Stimulated activated CD8-positive, alpha-beta memory T cell treated with anti-CD3 and anti-CD28 coated beads, Interleukin-12 subunit alpha, Interleukin-12 subunit beta, amount 100 ng/mL, for 1 hour (primary cell): Measurements from ENCODE around the gene ZNF180.
"Not testable (repeated sequence)": the region's sequence is repeated elsewhere in the genome, so short reads cannot be mapped to it uniquely, and the experiment has no call there.

ENCODE experiments used
- DNase-seq: peaks from one replicate; pipeline ENCODE4 v3.0.0-alpha.2; 2020; ENCODE audit warnings: low read depth

ZNF180 gene

DNA sequence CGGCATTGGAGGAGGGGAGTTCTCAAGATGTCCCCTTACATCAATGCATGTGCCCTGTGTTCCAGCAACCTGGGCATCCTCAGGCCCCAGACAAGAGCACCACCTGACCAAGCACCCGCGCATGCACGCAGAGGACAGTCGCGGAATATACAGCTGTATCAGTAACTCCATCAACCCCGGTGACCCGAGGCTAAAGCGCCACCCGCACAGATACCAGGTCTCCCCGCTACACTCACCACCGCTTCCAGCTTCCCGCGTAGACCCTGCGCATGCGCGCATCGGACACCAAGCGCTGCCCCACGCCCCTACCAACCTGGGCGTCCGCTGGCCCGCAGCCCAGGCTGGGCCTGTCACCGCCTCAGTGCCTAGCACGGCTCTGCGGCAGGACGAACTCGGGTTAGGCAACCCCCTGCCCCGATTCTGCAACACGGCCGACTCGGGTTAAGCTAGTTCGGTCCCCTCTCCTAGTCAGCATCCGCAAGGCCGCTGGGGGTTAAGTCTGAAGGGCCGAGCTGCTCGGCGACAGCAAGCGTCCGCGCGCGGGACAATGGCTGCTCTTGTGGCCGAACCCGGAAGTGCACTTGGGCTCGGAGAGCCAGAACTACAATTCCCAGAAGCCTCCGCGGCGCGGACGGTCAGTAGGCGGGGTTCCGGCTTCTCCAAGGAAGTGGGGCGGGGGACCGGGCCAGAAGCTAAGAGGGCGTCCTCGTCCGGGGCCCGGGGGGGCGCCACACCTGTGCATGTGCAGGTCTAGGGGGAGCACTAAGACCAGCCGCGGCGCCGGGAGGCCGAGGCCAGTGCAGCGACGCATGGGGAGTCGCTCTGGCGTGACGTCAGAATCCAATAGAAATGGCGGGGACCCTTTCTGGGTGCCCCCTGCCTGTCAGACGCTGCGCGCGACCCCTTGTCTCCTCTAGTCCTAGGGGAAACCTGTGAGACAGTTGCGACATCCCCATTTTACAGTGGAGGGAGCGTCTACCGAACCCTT, at the start of gene ZNF180:
Gene ZNF180, minus strand, starts transcription at position 561 of the 988 bp plus-strand sequence. CDS start 3,188 bp downstream, outside the sequence.
- DNase-seq, result peak; percentile 94

DNA sequence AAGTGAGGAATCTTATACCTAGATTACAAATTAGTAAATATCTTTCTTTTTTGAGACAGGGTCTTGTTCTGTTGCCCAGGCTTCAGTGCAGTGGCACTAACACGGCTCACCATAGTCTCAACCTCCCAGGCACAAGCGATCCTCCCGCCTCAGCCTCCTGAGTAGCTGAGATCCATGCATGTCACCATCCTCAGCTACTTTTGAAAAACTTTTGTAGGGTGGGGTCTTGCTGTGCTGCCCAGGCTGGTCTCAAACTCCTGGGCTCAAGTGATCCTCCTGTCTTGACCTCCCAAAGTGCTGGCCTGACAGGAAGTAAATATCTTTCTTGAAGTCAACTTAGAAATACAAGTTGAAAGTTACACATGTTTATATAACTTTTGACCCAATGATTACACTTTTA, 49.2 kb upstream of the ZNF180 start:
- no peak for DNase-seq

DNA sequence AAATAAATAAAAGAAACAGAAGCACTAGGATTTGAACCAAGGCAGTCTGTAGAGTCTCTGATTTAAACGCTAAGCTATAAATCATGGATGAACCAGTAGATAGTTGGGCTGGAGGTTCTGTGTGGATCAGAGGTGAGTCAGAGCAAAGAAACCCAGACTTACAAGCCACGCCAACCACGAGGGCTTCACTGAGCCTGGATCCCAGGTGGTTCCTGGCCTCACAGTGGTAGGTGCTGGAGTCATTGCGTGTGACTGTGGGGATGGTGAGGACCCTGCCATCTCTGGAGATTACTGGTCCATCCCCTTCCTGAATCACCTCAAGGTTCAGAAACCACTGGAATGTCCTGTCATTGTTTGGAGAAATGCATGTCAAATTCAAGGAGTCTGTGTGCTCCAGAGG, 48.4 kb upstream of the ZNF180 start:
- DNase-seq, result no peak

DNA sequence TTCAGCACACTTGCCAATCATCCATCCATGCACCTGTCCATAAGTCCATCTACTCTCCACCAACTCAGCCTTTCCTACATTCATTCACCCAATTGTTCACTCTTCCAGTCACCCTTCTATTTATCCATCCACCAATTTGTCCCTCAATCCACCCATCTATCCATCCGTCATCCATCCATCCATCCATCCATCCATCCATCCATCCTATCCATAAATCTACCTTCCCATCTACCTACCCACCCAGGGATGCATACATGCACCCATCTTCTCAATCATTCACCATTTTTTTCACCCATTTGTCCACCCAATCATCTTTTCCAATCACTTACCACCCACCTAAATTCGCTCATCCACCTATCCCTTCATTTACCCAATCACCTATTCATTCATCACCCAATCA, 43.7 kb upstream of the ZNF180 start:
- no peak for DNase-seq

DNA sequence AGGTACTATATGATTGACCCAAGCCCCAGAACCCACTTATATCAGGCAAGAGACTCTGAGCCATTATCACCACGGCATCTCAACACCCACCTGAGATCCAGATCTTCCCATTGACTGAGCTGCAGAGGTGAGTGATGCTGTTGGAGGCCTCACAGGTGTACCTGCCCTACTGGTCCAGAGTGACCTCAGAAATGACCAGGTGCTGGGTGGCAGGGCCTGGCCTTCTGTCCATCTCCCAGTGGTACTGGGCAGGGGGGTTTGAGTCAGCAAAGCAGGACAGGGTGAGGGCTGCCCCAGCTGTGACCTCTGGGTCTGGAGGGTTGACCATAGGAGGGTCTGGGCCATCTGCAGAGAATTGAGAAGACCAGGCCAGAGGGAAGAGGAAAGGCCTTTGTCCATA, 42.3 kb upstream of the ZNF180 start:
- DNase-seq, result no peak

DNA sequence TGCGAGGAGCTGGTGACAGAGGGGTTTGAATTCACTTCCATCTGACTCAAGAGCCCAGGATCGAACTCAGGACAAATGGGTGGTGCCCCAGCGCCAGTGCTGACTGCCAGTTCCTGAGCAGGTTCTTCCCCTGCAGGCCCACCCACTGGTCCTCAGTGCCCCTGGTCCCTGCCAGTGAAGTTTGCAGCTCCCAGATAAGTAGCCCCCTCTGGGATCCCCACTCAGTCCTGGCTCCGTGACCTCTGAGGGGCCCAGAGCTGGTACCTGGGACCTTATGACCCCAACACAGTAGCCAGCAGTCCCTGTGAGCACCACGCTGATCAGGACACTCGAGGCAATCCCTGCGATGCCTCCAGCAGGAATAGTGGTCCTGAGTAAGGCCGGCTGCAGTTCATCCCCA, 40.4 kb upstream of the ZNF180 start:
- no peak for DNase-seq

DNA sequence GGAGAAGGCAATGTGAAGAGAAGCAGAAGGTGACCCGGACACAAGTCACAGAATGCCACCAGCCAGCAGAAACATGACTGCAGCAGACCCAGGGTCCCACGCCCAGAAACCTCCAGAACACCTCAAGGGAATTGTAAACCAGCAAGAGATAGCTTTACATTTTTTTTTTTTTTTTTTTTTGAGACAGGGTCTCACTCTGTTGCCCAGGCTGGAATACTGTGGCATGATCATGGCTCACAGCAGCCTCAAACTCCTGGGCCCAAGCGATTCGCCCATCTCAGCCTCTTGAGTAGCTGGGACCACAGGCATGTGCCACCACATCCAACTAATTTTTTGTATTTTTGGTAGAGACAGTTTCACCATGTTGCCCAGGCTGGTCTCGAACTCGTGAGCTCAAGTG, 39.7 kb upstream of the ZNF180 start:
- no peak for DNase-seq

DNA sequence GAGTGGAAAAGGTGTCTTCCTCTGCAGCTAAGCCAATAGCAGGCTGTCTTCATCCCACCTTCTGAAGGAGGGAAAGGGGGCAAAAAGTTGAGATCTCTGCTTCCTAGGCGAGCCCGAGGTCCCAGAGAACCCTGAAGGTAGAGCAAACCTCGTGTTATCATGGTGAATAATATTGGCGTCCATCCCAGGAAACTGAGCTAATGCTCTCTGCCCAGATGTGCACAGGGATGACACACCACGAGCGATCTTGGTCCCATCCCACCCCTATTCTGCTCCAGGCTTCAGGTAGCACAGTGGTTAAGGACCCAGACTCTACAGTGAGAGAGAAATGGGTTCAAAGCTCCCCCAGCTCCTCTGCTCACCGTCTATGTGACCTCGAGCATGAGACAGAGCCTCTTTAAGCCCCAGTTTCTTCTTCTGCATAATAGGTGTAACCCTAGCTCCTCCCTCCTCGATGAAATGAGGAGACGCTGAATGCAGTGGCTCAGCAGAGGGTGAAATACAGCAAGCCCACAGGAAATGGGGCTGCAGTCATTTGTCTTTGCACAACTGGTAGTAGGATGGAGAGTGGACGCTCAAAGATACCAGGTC, 39.0 kb upstream of the ZNF180 start:
- no peak for DNase-seq

DNA sequence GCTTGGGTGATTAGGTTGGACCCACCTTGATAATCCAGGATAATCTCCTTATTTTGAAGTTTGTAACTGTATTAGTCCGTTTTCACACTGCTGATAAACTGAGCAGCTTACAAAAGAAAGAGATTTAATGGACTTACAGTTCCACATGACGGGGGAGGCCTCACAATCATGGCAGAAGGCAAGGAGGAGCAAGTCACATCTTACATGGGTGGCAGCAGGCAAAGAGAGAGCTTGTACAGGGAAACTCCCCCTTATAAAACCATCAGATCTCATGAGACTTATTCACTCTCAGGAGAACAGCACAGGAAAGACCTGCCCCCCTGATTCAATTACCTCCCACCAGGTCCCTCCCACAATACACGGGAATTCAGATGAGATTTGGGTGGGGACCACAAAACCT, 35.0 kb upstream of the ZNF180 start:
- DNase-seq, result not testable (repeated sequence)

DNA sequence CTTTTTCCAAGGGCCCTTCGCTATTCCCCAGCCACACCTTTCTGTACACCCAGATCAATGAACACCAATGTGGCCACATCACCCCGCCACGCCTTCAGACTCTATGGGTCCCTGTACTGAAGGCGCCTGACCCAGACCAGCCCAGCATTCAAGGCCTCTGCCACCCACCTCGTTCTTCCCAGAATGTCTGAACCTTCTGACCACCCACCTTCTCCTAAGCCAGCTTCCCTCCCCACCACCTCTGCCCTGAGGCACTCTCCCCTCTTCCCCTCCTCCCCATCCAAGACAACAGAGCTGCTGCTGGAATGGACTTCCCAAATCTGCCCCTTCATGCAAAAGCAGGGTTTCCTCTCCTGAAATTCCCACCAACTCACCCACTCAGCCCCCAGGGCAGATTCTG, 32.5 kb upstream of the ZNF180 start:
- no peak for DNase-seq

DNA sequence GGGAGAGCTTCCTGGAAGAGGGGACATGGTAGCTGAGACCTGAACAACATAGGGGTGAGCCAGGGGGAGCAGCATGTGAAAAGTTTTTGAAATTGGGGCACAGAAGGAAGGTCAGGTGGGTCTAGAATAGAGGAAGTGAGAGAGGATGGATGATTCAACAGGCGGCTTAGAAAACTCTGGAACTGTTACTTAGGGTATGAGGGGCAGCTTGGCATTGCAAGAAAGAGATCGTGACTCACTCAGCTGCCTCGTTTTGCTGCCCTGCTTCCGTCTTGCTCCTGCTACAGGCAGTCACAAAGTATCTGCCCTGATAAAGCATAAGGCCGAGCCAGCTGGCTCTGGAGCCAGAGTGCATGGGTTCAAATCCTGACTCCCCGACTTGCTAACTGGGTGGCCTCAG, 30.5 kb upstream of the ZNF180 start:
- no peak for DNase-seq

DNA sequence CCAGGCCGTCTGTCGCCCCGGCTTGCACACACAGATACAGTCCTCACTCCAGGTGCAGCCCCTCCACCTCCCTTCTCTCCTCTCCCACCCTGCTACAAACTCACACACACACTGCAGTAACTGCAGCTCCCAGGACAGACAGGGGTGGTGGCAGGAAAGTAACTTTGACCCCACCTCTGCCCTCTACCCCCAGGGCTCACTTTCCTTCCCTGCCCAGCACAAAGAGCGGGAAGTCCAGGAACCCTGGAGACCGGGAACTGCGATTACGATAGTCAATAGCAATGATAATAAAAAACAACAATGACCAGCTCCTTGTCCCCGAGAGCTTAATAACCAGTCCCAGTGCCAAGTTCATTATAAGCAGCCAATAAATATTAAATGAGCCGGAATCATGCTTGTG, 29.2 kb upstream of the ZNF180 start, which contains the start of gene CEACAM20:
Gene CEACAM20, minus strand, starts transcription at position 140 of the 400 bp plus-strand sequence. CDS start 166 bp downstream, outside the sequence.
- no peak for DNase-seq

DNA sequence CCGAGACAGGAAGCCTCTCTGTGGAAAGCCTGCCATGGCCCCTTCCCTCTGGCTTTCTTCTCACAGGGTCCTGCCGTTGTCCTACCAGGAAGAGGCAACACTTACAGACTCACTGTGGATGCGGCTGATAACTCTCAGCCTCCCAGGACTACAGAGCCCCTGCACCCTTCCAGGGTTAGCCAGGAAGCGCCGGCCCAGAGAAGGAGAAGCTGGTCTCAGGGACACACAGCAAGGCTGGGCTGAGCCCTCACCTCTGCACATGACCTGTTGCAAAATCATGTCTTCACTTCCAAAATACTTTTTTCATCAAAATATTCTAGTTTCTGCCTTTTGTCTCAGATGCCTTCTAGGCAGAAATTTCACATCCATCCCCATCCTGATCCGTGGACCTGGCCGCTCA, 27.2 kb upstream of the ZNF180 start:
- DNase-seq, result no peak

DNA sequence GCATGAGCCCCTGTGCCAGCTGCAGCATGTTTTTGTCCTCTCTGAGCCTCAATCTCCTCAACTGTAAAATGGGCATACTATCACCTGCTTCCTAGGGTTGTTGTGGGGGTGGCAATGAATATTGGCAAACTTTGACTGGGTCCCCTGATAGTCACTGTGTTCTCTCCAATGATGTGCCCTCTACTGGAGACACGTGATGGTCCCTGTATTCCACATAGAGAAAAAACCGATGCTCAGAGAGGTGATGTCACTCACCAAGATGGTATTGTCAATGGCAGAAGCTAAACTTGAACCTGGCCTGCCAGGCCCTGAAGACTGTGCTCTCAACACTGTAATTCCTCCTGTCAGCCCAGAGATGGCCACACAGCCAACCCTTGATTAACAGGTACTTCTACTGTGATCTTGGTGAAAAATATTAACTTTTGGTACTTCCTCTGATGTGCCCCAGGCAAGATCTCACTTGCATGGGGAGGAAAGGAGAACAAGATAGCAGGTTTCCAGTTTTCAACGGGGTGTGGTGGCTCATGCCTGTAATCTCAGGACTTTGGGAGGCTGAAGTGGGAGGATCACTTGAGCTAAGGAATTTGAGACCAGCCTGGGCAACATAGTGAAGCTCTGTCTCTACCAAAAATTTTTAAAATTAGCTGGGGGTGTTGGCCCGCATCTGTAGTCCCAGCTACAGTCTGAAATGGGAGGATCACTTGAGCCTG, 25.6 kb upstream of the ZNF180 start:
- DNase-seq, result no peak

DNA sequence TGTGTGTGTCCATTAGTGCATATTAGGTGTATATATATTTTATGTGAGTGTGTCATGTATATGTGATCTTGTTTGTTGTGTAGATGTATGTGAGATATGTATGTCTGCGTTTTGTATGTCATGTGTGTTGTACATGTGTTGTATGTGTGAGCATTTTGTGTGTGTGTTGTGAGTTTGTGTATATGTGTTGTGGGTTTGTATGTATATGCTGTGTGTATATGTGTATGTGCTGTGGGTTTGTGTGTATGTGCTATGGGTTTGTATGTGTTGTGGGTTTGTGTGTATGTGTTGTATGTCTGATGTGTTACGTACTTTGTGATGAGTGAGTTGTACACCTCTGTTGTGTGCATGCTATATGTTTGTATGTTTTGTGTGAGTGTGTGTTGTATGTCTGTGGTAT, 21.0 kb upstream of the ZNF180 start:
- DNase-seq, result no peak

DNA sequence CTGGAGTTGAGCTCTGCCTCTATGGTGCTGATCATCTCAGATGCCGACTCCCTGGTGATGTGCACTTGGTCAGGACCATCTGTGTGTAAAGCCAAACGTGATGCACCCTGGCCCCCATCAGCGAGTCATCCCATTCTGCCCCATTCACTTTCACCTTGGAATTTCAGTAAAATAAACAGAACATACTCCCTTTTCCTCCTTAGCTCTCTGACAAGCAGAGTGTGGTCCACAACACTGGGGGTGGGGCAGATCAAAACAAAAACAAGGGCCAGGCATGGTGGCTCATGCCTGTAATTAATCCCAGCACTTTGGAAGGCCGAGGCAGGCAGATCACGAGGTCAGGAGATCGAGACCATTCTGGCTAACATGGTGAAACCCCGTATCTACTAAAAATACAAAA, 16.8 kb upstream of the ZNF180 start:
- DNase-seq, result no peak

DNA sequence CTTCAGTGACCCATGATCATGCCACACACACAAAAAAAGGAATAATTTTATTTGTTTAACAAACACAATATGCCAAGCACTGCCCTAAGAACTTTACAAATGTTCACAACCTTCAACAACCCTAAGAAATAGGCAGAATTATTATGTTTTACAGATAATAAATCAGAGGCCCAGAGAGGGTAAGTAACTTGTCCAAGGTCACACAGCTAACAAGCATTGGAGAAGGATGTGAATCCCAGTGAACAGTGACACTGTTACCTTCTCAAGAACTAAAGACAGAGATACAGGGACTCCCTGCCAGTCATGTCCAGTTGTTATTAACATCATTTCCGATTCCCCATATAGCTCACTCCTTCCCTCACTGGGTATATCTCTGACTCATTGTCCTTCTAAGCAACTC, 15.6 kb upstream of the ZNF180 start:
- no peak for DNase-seq

DNA sequence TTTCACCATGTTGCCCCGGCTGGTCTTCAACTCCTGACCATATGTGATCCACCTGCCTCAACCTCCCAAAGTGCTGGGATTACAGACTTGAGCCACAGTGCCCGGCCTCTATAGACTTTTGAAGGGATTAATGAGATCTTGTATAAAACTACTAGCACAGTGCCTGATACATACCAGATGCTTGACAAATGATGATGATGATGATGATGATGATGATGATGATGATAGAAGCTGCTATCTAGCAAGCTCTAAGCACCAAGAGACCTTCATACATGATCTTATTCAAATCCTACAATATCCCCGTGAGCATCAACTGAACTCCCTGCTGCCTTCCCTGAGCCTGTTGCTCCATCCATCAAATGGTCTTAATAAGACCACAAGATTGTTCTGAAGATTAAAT, 14.7 kb upstream of the ZNF180 start:
- DNase-seq, result no peak

DNA sequence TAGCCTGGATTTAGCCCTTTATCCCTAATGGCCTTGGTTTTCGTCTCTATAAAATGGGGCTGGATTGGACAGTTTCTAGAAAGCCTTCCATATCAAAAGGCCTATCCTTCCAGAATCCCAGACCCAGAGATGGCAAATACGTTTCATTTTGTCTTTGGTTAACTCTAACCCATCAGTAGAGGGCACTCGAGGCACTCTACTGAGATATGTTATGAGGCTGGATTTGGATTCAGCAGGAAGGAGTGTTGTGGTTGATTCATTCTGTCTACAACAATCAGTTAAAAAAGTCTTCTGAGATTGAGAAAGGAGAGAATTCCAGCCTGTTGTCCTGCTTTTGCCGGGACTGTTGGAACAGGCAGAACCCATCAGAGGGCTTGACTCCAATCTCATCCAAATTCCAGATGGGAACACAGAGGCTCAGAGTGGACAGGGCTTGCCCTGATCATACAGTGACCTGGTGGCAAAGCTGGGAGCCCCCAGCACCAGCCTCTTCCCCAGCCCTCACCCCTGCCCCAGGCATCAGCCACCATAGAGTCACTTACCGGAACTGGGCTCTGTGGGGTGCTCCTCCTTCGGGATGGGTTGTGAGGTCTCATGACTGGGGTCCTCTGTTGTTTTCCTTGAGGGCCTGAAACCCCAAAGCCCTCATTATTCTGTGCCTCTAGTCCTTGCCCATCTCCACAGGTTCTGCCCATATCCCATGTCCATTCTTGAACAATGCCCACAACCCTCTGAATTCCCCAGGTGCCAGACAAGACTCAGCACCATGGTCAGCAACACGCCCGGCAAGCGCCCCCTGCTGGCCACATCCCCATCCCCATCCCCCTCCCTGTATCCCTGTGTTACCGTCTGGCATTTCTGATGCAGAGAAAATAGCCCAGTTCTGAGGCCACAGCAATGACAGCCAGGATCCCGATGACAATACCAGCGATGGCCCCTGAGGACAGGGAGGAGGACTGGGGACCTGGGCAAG, 12.3 kb upstream of the ZNF180 start:
- no peak for DNase-seq

DNA sequence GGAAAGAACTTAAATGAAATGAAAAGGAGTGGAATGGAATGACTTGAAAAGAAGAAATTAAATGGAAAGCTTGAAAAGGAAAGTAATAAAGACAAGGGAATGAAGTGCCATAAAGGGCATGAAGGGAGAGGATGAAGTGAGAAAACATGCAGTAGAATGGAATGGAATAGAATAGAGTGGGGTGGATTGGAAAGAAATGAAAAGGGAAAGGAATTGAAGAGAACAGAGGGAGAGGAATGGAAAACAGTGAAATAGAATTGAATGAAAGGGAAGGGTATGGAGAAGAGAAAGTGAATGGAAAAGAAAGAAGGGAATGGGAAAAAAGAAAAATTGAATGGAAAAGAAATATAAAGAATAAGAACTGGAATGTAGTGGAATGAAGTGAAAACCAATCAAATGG, 9.2 kb upstream of the ZNF180 start:
- no peak for DNase-seq

DNA sequence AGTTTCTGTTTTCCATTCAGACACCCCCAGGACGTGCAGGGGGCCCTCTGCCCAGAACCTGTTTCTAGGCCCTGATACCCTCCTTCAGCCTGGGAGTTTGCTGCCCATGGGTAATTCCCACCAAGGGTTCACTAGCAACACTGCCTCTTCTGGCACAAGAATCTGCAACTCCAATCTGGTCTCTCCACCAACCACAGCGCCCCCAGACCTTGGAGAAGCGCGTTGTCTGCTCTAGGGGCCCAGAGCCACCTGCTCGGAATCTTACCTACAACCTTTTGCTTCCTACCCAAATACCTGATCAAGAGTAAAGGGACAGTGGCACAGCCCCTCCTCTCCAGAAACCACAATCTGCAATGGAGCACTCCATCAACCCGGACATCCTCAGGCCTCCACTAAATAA, 763 bp downstream of the ZNF180 start:
- no peak for DNase-seq

DNA sequence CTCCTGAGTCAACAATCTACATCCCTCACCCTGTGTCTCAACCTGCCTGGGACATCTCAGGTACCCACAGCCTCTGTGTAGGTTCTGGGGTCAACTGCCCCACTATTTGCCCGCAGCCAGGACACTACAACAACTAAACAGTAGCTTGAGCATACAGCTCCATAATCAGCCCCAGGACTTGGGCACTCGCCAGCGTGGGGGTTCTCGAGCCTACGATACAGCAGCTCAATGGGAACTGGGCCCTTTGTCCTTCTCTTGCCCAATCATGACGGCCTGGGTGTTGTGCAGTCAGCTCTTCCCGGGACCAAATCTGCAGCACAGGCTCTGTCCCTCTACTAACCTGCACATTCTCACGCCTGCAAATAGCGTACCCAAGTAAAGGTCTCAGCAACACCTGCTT, 1.3 kb downstream of the ZNF180 start:
- DNase-seq, result no peak
